Ovary (tissue), 9 donors: Measurements from ENCODE around the gene ASCL5. TPM values are rescaled to one million over a fixed set of nuclear protein-coding genes. Genes with fewer than 3 reads are reported as not detected.

Source experiments
- DNase-seq, 5 donors: peaks; one replicate each; pipeline ENCODE4 v3.0.0-alpha.2; 2019 to 2020
- H3K27ac ChIP-seq, 2 donors: fragments of 200-600 bp; one replicate each; pipeline versions ENCODE4 v1.5.1 to v1.8.0; 2019 to 2022
- H3K27me3 ChIP-seq: fragments of 200-600 bp; one replicate; pipeline ENCODE4 v1.8.0; 2022
- H3K36me3 ChIP-seq: fragments of 200-600 bp; sonication (generic); one replicate; pipeline ENCODE4 v1.5.1; 2019
- H3K4me1 ChIP-seq: one replicate; pipeline ENCODE4 v1.8.1; 2013; ENCODE audit warnings: mild to moderate bottlenecking, moderate library complexity; ENCODE audit not compliant: insufficient read depth
- H3K4me3 ChIP-seq: fragments of 200-600 bp; sonication (generic); one replicate; pipeline ENCODE4 v1.5.1; 2017
- H3K9me3 ChIP-seq, 2 donors: fragments of 200-600 bp in 1 of 2; sonication (generic) in 1 of 2; one replicate each; pipeline versions ENCODE4 v1.5.1 to v1.8.1; 2013 to 2019; ENCODE audit warnings: mild to moderate bottlenecking in 1 of 2, moderate library complexity in 1 of 2
- CTCF ChIP-seq, 3 donors: fragments of 450-650 bp in 2 of 3; fragments of 200-600 bp in 1 of 3; IDR thresholded peaks; one replicate each; pipeline versions ENCODE4 v1.5.1 to v1.8.0; 2016 to 2022; ENCODE audit warnings: antibody characterized with exemption in 3 of 3, mild to moderate bottlenecking in 1 of 3
- EP300 ChIP-seq: sonication (generic); formaldehyde crosslinking; IDR thresholded peaks from one replicate; pipeline ENCODE4 v1.6.1; 2017; ENCODE audit warnings: antibody characterized with exemption
- POLR2A ChIP-seq: fragments of 450-650 bp; IDR thresholded peaks from one replicate; pipeline ENCODE4 v1.6.1; 2017; ENCODE audit warnings: antibody characterized with exemption, mild to moderate bottlenecking, moderate library complexity
- WGBS, 3 donors: extraction: QIAGEN DNeasy Blood & Tissue Kit in 1 of 3; methylation state at CpG; one replicate each; pipeline versions ENCODE4 v1.1.5 to v1.1.7; 2013 to 2017; 5-methylcytosine and 5-hydroxymethylcytosine counted together
- intact Hi-C, 4 donors: fragments of 100-400 bp; cut with DNase I; formaldehyde crosslinking; loops; one replicate each; pipeline versions ENCODE4 v1.11.0 to v1.15.1; 2022 to 2023
- polyA plus RNA-seq, 2 donors: library from polyadenylated mRNA; stranded (reverse); fragments of 200-250 nt in 1 of 2; fragments of 350-450 nt in 1 of 2; fragmentation: Illumina TruSeq in 1 of 2; extraction: RNeasy Lipid Tissue Mini Kit (QIAGEN cat#74804) in 1 of 2; gene quantifications; one replicate each; pipeline ENCODE4 v1.2.3, GENCODE V29; 2013 to 2014
- total RNA-seq, 7 donors: library from RNA; depleted of rRNA in 2 of 7; stranded (reverse); fragments of >200 nt in 2 of 7; fragmentation: NEBNext Ultra II Directional in 3 of 7; extraction: Animal tissue kit (Norgen Biotek cat#: 25700) in 3 of 7; gene quantifications; one replicate each; pipeline versions ENCODE4 v1.1.0 to v1.2.4, GENCODE V29; 2016 to 2023
- donor health status: DM: no; HTN: no; CAD: no; lungs with moderate emphysema.
- donor health status: DM: no; HTN: no; CAD: no.
- donor health status: Bipolar disorder and iron deficiency.
- donor health status: DM: yes; HTN: yes; CAD: no.
- donor health status: DM: no; HTN: no; CAD: no.
- donor health status: DM: yes; HTN: yes; CAD: no.

Gene ASCL5
- total and polyA plus RNA-seq, 9 donors: 0.06 TPM; not detected in 8

- intact Hi-C loops: no loop called here
- Histone ChIP-seq H3K9me3 (no peaks in the 10 kb centered on the region), H3K27me3 (no peaks in the 10 kb centered on the region), H3K27ac (no peak overlapping the region), H3K36me3 (no peaks in the 10 kb centered on the region), H3K4me3 (no peak overlapping the region), H3K4me1 (no peaks in the 10 kb centered on the region)
- no peak for DNase-seq
- no peak for TF ChIP-seq CTCF (IDR thresholded peaks at IDR 0.05)
- no peak for TF ChIP-seq EP300
- no peak for TF ChIP-seq POLR2A
- 77 to 82% (median 81%) methylated on average over 4 of the region's 4 CpGs for WGBS, 3 donors
These were observed 35.7 kb downstream of the ASCL5 start for GRCh38 chr1:201091256-201091655.

- no peaks in the 10 kb centered on the region for H3K4me1 ChIP-seq
- 70 to 81% (median 75%) methylated on average over 4 of the region's 4 CpGs for WGBS, 3 donors
These were observed 36.4 kb downstream of the ASCL5 start for GRCh38 chr1:201090541-201090940.

GRCh38 chr1:201089596-201089995 lies 37.4 kb downstream of the ASCL5 start:
- H3K9me3 ChIP-seq: no peaks in the 10 kb centered on the region
- H3K4me3 ChIP-seq: no peak overlapping the region
- no peak for DNase-seq
- intact Hi-C loops: no loop called here
- H3K4me1 ChIP-seq: no peaks in the 10 kb centered on the region
- H3K36me3 ChIP-seq: no peaks in the 10 kb centered on the region
- no peak overlapping the region for H3K27ac ChIP-seq
- TF ChIP-seq CTCF (IDR thresholded peaks at IDR 0.05): no peak
- no peak for TF ChIP-seq EP300
- no peak for TF ChIP-seq POLR2A
- WGBS, 3 donors: 77 to 83% (median 82%) methylated on average over 5 of the region's 5 CpGs
- H3K27me3 ChIP-seq: no peaks in the 10 kb centered on the region

More at GRCh38 chr1:201090541-201090940, 36.4 kb downstream of the ASCL5 start:
- DNase-seq: no peak
- H3K27ac ChIP-seq: no peak overlapping the region
- H3K4me3 ChIP-seq: no peak overlapping the region
- intact Hi-C loops: no loop called here
- no peaks in the 10 kb centered on the region for H3K36me3 ChIP-seq
- TF ChIP-seq EP300 (no peak), POLR2A (no peak), CTCF (IDR thresholded peaks at IDR 0.05) (no peak)
- no peaks in the 10 kb centered on the region for H3K9me3 ChIP-seq
- no peaks in the 10 kb centered on the region for H3K27me3 ChIP-seq

GRCh38 chr1:201088901-201089525 lies 38.0 kb downstream of the ASCL5 start:
- Histone ChIP-seq H3K4me3 (no peak overlapping the region), H3K27me3 (no peaks in the 10 kb centered on the region), H3K36me3 (no peaks in the 10 kb centered on the region), H3K27ac (no peak overlapping the region), H3K4me1 (no peaks in the 10 kb centered on the region), H3K9me3 (no peaks in the 10 kb centered on the region)
- no peak for DNase-seq
- TF ChIP-seq CTCF (IDR thresholded peaks at IDR 0.05) (no peak), EP300 (no peak), POLR2A (no peak)
- WGBS, 3 donors: 93 to 95% (median 94%) methylated on average over 19 of the region's 19 CpGs
- intact Hi-C loops: no loop called here
